ELF-1 (cell line): ENCODE results near the gene FBLIM1.

Experiments used
- DNase-seq: peaks from one replicate; pipeline ENCODE4 v3.0.0-alpha.2; 2016; ENCODE audit warnings: low read depth, low spot score

Gene FBLIM1

GRCh38 chr1:15748690-15749398, 9.8 kb upstream of the FBLIM1 start:
- DNase-seq = peak; percentile 64

- peak; percentile 68 for DNase-seq
These were observed 8.9 kb upstream of the FBLIM1 start for GRCh38 chr1:15749399-15750291.

- DNase-seq = no peak
These were observed 7.7 kb upstream of the FBLIM1 start for GRCh38 chr1:15750924-15751323.

GRCh38 chr1:15751717-15752116, 6.9 kb upstream of the FBLIM1 start:
- DNase-seq = peak; percentile 69

GRCh38 chr1:15753776-15754175, 4.8 kb upstream of the FBLIM1 start:
- no peak for DNase-seq

GRCh38 chr1:15755021-15755645, 3.5 kb upstream of the FBLIM1 start:
- no peak for DNase-seq

GRCh38 chr1:15755646-15756040, 3.0 kb upstream of the FBLIM1 start:
- DNase-seq = no peak

GRCh38 chr1:15756143-15757015, 2.2 kb upstream of the FBLIM1 start:
- no peak for DNase-seq

GRCh38 chr1:15757016-15757543, 1.5 kb upstream of the FBLIM1 start:
- DNase-seq = no peak

GRCh38 chr1:15757575-15758342, 836 bp upstream of the FBLIM1 start:
- DNase-seq = peak; percentile 83

- no peak for DNase-seq
These were observed 512 bp downstream of the FBLIM1 start for GRCh38 chr1:15758953-15759661.

- DNase-seq = peak; percentile 83
These were observed 2.1 kb downstream of the FBLIM1 start for GRCh38 chr1:15760520-15761211.

GRCh38 chr1:15761366-15762128, 3.0 kb downstream of the FBLIM1 start:
- no peak for DNase-seq

- DNase-seq = peak; percentile 77
These were observed 4.0 kb downstream of the FBLIM1 start for GRCh38 chr1:15762546-15762945.

GRCh38 chr1:15764269-15764764, 5.7 kb downstream of the FBLIM1 start:
- DNase-seq = no peak

- DNase-seq = no peak
These were observed 6.3 kb downstream of the FBLIM1 start for GRCh38 chr1:15764890-15765289.

GRCh38 chr1:15765495-15766194, 7.0 kb downstream of the FBLIM1 start:
- DNase-seq = no peak

GRCh38 chr1:15767941-15768340, 9.3 kb downstream of the FBLIM1 start:
- no peak for DNase-seq
